IMR-90 (cell line): ENCODE results near the gene VGLL1.
A peak's percentile ranks its signal among the peaks of the same experiment; 100 is the strongest.

Source experiments
- CEBPB ChIP-seq: IDR thresholded peaks from 2 replicates; pipeline ENCODE4 v1.6.1; 2012; ENCODE audit warnings: low read depth, low read length, improper control_type of control experiment
- MXI1 ChIP-seq: IDR thresholded peaks from 2 replicates; pipeline ENCODE4 v1.6.1; 2012; ENCODE audit warnings: low read depth, mild to moderate bottlenecking, low read length, moderate library complexity, borderline replicate concordance
- NFE2L2 ChIP-seq: fragments of 150-350 bp; IDR thresholded peaks from 2 replicates; pipeline ENCODE4 v1.6.1; 2016; ENCODE audit warnings: low read depth, mild to moderate bottlenecking, low read length
- POLR2A ChIP-seq: IDR thresholded peaks from 2 replicates; pipeline ENCODE4 v1.6.1; 2012; ENCODE audit warnings: mild to moderate bottlenecking, low read depth, low read length
- RAD21 ChIP-seq: IDR thresholded peaks from 2 replicates; pipeline ENCODE4 v1.6.1; 2012; ENCODE audit warnings: low read length, improper control_type of control experiment
- TF ChIP-seq, protein P1 (sequence below): conservative IDR thresholded peaks from 2 replicates; pipeline ENCODE4 v1.5.1; 2012; ENCODE audit warnings: mild to moderate bottlenecking, low read depth, low read length, improper control_type of control experiment

DNA sequence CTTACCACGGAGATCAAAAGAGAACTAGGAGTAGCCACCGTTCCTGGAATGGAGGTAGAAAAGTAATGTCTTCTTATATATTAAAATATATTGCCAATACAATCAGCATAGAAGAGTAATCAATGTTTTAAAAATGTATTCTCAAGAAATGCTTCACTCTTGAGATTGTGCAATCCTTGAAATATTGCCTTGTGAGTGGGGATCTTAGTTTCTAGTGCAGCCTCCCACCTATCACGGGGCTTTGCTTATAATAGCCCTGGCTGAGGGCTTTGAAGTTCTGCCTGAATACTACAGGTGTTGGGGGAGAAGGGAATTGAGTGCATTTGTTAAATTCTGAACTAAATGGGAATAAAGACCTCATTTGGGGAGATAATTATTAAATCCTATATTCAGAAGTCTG lies 55.5 kb downstream of the VGLL1 start:
- TF ChIP-seq POLR2A = no peak
- TF ChIP-seq, protein P1, sequence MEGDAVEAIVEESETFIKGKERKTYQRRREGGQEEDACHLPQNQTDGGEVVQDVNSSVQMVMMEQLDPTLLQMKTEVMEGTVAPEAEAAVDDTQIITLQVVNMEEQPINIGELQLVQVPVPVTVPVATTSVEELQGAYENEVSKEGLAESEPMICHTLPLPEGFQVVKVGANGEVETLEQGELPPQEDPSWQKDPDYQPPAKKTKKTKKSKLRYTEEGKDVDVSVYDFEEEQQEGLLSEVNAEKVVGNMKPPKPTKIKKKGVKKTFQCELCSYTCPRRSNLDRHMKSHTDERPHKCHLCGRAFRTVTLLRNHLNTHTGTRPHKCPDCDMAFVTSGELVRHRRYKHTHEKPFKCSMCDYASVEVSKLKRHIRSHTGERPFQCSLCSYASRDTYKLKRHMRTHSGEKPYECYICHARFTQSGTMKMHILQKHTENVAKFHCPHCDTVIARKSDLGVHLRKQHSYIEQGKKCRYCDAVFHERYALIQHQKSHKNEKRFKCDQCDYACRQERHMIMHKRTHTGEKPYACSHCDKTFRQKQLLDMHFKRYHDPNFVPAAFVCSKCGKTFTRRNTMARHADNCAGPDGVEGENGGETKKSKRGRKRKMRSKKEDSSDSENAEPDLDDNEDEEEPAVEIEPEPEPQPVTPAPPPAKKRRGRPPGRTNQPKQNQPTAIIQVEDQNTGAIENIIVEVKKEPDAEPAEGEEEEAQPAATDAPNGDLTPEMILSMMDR = no peak
- TF ChIP-seq CEBPB = peak; percentile 64
- no peak for TF ChIP-seq RAD21
- no peak for TF ChIP-seq NFE2L2
- no peak for TF ChIP-seq MXI1
